Upper lobe of left lung (tissue), 6 donors: Measurements from ENCODE around the gene GMDS. TPM values are rescaled to one million over a fixed set of nuclear protein-coding genes. Genes with fewer than 3 reads are reported as not detected.
A peak's percentile ranks its signal among the peaks of the same experiment; 100 is the strongest.

Experiments used
- ATAC-seq, 2 donors: fragments of 200-7000 bp; cut with Tn5 transposase; one replicate each; pipeline ENCODE4 v1.9.1; 2022; ENCODE audit warnings: mild to moderate bottlenecking in 2 of 2, moderate library complexity in 2 of 2; ENCODE audit not compliant: low FRiP score in 2 of 2
- DNase-seq, 2 donors: peaks; one replicate each; pipeline ENCODE4 v3.0.0-alpha.2; 2019 to 2020
- H3K27ac ChIP-seq, 4 donors: fragments of 200-600 bp; sonication (generic); one replicate each; pipeline ENCODE4 v1.5.1; 2016 to 2019
- H3K27me3 ChIP-seq, 4 donors: fragments of 200-600 bp; sonication (generic); one replicate each; pipeline ENCODE4 v1.5.1; 2017 to 2019
- H3K36me3 ChIP-seq, 4 donors: fragments of 200-600 bp; sonication (generic); one replicate each; pipeline ENCODE4 v1.5.1; 2016 to 2019
- H3K4me1 ChIP-seq, 4 donors: fragments of 200-600 bp; sonication (generic); one replicate each; pipeline ENCODE4 v1.5.1; 2018 to 2019
- H3K4me3 ChIP-seq, 4 donors: fragments of 200-600 bp; sonication (generic); one replicate each; pipeline ENCODE4 v1.5.1; 2017 to 2019; ENCODE audit warnings: mild to moderate bottlenecking in 2 of 4, moderate library complexity in 1 of 4
- H3K9me3 ChIP-seq, 4 donors: fragments of 200-600 bp; sonication (generic); one replicate each; pipeline ENCODE4 v1.5.1; 2018 to 2019
- EP300 ChIP-seq, 4 donors: sonication (generic); formaldehyde crosslinking; IDR thresholded peaks; one replicate each; pipeline ENCODE4 v1.5.1; 2017; ENCODE audit warnings: antibody characterized with exemption in 4 of 4, control low read depth in 2 of 4
- POLR2A ChIP-seq, 4 donors: fragments of 450-650 bp; IDR thresholded peaks; one replicate each; pipeline ENCODE4 v1.5.1; 2016 to 2017; ENCODE audit warnings: antibody characterized with exemption in 4 of 4, mild to moderate bottlenecking in 2 of 4
- POLR2AphosphoS5 ChIP-seq, 2 donors: sonication (generic); formaldehyde crosslinking; IDR thresholded peaks; one replicate each; pipeline ENCODE4 v1.5.1; 2017; ENCODE audit warnings: antibody characterized with exemption in 2 of 2
- WGBS, 2 donors: methylation state at CpG; one replicate each; pipeline ENCODE4 v1.1.5; 2017 to 2018; 5-methylcytosine and 5-hydroxymethylcytosine counted together
- total RNA-seq, 6 donors: library from RNA; depleted of rRNA in 4 of 6; stranded (reverse); fragments of >200 nt in 4 of 6; gene quantifications; one replicate each; pipeline versions ENCODE4 v1.1.0 to v1.2.1, GENCODE V29; 2016 to 2021
- TF ChIP-seq, protein P1 (sequence below), 6 experiments: fragments of 450-650 bp in 4 of 6; fragments of 200-600 bp in 2 of 6; sonication (generic) in 2 of 6; IDR thresholded peaks; one replicate each; pipeline ENCODE4 v1.5.1; 2016 to 2019; ENCODE audit warnings: antibody characterized with exemption in 6 of 6
- donor health status: DM: no; HTN: no; CAD: no; lungs with moderate emphysema.
- donor health status: DM: no; HTN: yes; CAD: no; lungs with severe emphysema.

The GMDS gene
- total RNA-seq, 6 donors from 2014 or later: 7.6 to 17.8 (median 14.1) TPM

DNA sequence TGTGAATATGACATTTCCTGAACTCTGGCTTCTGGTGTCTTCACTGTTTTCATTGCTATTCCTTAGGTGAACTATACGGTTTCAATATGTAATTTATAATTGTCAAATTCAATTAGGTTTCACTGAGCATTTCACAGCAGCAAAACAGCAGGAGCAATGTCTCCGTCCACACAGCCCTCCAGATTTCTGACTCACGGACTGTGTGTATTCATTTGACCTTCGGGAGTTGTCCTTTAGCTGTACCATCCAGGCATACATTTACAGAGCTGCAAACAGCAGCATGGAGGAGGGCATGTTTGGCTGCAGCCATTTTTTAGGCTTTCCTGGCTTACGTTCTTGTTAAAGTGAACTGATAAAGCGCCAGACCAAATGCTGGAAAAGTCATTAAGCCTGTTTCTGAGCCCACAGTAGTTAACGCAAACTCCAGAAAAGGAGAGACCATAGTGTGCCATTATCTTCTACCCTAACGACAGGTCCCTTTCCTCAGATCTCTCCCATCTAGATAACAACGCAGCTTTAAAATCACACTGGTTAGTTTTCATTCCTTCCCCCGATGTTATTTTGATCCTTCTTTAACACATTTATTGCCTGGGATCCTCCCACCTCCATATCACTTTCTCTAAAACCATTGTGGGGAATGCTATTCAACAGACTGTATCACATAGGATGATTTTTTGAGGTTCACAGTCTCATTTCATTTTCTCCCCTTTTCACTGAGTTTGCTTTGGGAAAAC is 617.4 kb downstream of the GMDS start:
- no peaks in the 10 kb centered on the region for H3K9me3 ChIP-seq
- no peak overlapping the region for H3K4me3 ChIP-seq
- WGBS, 2 donors: 79 to 82% methylated on average over 10 of the region's 10 CpGs
- no peak overlapping the region for H3K27ac ChIP-seq
- H3K4me1 ChIP-seq: peaks cover 8 to 24% (median 17%) of the 10 kb centered on the region in 4 donors
- ATAC-seq (no peak), DNase-seq (no peak)
- no peaks in the 10 kb centered on the region for H3K36me3 ChIP-seq
- H3K27me3 ChIP-seq: peaks cover 0 to 26% (median 12%) of the 10 kb centered on the region in 4 donors
- TF ChIP-seq, protein P1, sequence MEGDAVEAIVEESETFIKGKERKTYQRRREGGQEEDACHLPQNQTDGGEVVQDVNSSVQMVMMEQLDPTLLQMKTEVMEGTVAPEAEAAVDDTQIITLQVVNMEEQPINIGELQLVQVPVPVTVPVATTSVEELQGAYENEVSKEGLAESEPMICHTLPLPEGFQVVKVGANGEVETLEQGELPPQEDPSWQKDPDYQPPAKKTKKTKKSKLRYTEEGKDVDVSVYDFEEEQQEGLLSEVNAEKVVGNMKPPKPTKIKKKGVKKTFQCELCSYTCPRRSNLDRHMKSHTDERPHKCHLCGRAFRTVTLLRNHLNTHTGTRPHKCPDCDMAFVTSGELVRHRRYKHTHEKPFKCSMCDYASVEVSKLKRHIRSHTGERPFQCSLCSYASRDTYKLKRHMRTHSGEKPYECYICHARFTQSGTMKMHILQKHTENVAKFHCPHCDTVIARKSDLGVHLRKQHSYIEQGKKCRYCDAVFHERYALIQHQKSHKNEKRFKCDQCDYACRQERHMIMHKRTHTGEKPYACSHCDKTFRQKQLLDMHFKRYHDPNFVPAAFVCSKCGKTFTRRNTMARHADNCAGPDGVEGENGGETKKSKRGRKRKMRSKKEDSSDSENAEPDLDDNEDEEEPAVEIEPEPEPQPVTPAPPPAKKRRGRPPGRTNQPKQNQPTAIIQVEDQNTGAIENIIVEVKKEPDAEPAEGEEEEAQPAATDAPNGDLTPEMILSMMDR (IDR thresholded peaks at IDR 0.05): no peak
- TF ChIP-seq POLR2A (IDR thresholded peaks at IDR 0.05) (no peak), POLR2AphosphoS5 (IDR thresholded peaks at IDR 0.05) (no peak), EP300 (IDR thresholded peaks at IDR 0.05) (no peak)

DNA sequence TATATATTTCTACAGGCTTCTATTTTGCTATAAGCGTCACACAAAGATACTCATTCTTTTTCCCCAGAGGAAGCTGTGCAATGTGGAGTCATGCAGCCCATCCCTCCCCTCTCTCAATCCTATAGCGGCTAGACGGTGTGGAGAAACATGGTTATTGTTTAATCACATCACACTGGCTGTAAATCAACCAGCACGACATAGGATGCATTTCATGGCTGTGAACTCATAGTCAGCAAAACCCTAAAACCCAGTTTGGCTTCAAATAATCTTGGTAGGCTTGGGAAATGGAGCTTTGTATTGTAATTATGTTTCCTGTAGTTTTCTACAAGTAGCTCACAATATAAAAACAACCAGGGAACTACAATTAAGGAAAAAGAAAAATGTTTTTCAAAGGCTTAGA is 618.9 kb downstream of the GMDS start:
- Histone ChIP-seq H3K27ac (no peak overlapping the region), H3K36me3 (no peaks in the 10 kb centered on the region), H3K9me3 (no peaks in the 10 kb centered on the region), H3K4me1 (peaks cover 8 to 24% (median 17%) of the 10 kb centered on the region in 4 donors), H3K27me3 (peaks cover 0 to 26% (median 12%) of the 10 kb centered on the region in 4 donors), H3K4me3 (no peak overlapping the region)
- DNase-seq (no peak), ATAC-seq (no peak)
- TF ChIP-seq, protein P1 (IDR thresholded peaks at IDR 0.05): no peak
- no peak for TF ChIP-seq POLR2AphosphoS5 (IDR thresholded peaks at IDR 0.05)
- TF ChIP-seq POLR2A (IDR thresholded peaks at IDR 0.05): no peak
- no peak for TF ChIP-seq EP300 (IDR thresholded peaks at IDR 0.05)
- WGBS, 2 donors: 53 to 54% methylated on average over 4 of the region's 4 CpGs

DNA sequence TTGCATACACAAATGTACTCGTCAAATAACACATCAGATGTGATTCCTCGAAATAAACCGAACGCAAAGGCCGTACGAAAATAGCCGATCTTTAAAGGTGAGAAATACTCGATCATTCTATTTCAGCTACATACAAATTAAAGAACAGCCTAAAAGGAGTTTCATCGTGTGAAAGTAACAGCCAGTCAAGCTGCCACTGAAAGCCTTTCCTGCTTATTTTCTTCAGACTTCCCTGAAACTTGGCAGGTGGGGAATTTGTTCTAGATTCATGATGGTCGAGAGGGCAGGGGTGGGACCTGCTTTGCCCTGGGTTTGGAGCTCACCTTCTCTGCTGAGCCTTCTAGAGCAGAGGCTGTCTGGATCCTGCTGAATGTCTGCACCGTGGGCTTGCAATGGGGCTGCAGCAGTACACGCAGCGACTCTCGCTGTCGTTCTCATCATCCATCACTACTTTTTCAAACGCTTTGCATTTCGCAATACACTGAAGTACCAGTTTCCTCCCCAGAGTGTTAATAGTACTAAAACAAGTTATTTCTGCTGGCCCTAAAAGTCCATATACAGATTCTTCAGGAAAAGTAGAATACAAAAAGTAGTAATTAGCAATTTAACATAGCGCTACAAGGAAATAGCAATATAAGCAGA is 619.5 kb downstream of the GMDS start:
- H3K4me3 ChIP-seq: peak overlapping the region in 1 of 4 donors; percentile 47

DNA sequence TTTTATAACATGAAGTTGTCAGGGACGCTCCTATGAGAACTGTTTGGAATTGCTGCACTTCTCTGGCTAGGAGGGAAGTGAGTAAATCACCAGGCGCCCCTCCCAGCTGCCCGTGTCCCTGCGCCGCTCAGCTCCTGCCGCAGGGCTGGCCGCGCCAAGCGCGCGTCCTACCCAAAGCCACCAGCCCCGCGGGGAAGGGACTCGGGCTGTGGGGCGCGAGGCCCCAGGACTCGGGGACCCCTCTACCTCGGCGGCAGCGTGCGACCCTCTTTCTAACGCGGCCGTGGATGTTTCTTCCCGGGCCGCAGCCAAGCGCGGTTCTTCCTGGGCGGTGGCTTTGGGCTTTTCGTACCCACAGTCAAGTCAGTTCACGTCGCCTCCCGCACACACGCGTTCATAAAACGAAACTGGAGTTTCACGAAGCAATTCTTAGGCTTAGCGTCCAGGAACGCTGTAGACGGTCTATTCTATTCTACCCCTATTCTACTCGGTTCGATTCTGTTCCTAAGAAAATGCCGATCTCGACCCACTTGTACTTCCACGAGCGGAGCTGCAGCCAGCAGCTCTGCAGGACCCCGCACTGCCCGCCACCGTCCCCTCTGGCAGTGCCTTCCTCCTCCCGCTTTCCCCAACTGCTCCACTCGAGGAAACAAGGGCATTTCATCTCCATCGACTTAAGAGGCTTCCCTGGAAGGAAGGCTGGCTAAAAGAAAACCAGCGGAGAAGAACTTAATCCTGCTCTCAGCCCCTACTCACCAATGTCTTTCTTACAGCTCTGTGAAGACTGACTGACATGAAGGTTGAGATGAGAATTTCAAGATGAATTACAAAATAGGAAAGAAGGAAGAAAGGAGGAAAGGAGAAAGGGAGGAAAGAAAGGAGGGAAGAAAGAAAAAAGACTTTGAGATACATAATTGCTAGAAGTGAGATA is 620.3 kb downstream of the GMDS start:
- peaks cover 11 to 31% (median 20%) of the 10 kb centered on the region in 4 donors for H3K4me1 ChIP-seq
- TF ChIP-seq EP300 (IDR thresholded peaks at IDR 0.05) (no peak), POLR2A (IDR thresholded peaks at IDR 0.05) (no peak), POLR2AphosphoS5 (IDR thresholded peaks at IDR 0.05) (no peak)
- TF ChIP-seq, protein P1 (IDR thresholded peaks at IDR 0.05): no peak
- H3K27ac ChIP-seq: no peak overlapping the region
- H3K9me3 ChIP-seq: no peaks in the 10 kb centered on the region
- 3 to 6% methylated on average over 38 to 41 of the region's 53 CpGs for WGBS, 2 donors
- DNase-seq (peak in 1 of 2 donors; percentile 87), ATAC-seq (peak in 1 of 2 donors; percentile 83)
- peaks cover 0 to 38% (median 18%) of the 10 kb centered on the region in 4 donors for H3K27me3 ChIP-seq
- H3K36me3 ChIP-seq: no peaks in the 10 kb centered on the region
- H3K4me3 ChIP-seq: peak overlapping the region; percentile 40 to 70 (median 52)

More for the DNA sequence above, 619.5 kb downstream of the GMDS start:
- Histone ChIP-seq H3K36me3 (no peaks in the 10 kb centered on the region), H3K4me1 (peaks cover 8 to 24% (median 17%) of the 10 kb centered on the region in 4 donors), H3K9me3 (no peaks in the 10 kb centered on the region), H3K27me3 (peaks cover 0 to 30% (median 14%) of the 10 kb centered on the region in 4 donors), H3K27ac (no peak overlapping the region)
- DNase-seq (no peak), ATAC-seq (no peak)
- WGBS, 2 donors: 35 to 36% methylated on average over 17 to 18 of the region's 18 CpGs
- TF ChIP-seq POLR2AphosphoS5 (IDR thresholded peaks at IDR 0.05): no peak
- no peak for TF ChIP-seq POLR2A (IDR thresholded peaks at IDR 0.05)
- TF ChIP-seq, protein P1 (IDR thresholded peaks at IDR 0.05): no peak
- no peak for TF ChIP-seq EP300 (IDR thresholded peaks at IDR 0.05)
